DMS53 treated with DMSO at 0.1 percent for 48 hours (cell line): ENCODE measurements around the gene JAZF1.

Experiments used
- DNase-seq: peaks from one replicate; lab custom pipeline; 2025; ENCODE audit not compliant: unreplicated experiment; lab: John Stamatoyannopoulos, UW

The JAZF1 gene

GRCh38 chr7:28078036-28078901 is 102.3 kb downstream of the JAZF1 start:
- peak; percentile 61 for DNase-seq

- DNase-seq, result no peak
Observed at GRCh38 chr7:28077616-28078015, 103.0 kb downstream of the JAZF1 start.

- no peak for DNase-seq
Observed at GRCh38 chr7:28076423-28077200, 104.0 kb downstream of the JAZF1 start.

GRCh38 chr7:28075674-28076358 is 104.8 kb downstream of the JAZF1 start:
- no peak for DNase-seq

- no peak for DNase-seq
Observed at GRCh38 chr7:28072876-28073514, 107.6 kb downstream of the JAZF1 start.

- DNase-seq, result no peak
Observed at GRCh38 chr7:28071570-28071969, 109.0 kb downstream of the JAZF1 start.

- no peak for DNase-seq
Observed at GRCh38 chr7:28070297-28071055, 110.1 kb downstream of the JAZF1 start.

GRCh38 chr7:28069807-28070206 is 110.8 kb downstream of the JAZF1 start:
- no peak for DNase-seq

GRCh38 chr7:28069388-28069787 is 111.2 kb downstream of the JAZF1 start:
- no peak for DNase-seq

GRCh38 chr7:28068811-28069216 is 111.8 kb downstream of the JAZF1 start:
- DNase-seq, result no peak

GRCh38 chr7:28067171-28067570 is 113.4 kb downstream of the JAZF1 start:
- no peak for DNase-seq

GRCh38 chr7:28065721-28066285 is 114.8 kb downstream of the JAZF1 start:
- no peak for DNase-seq

- DNase-seq, result no peak
Observed at GRCh38 chr7:28065308-28065707, 115.3 kb downstream of the JAZF1 start.

GRCh38 chr7:28064437-28064836 is 116.2 kb downstream of the JAZF1 start:
- no peak for DNase-seq

- peak; percentile 89 for DNase-seq
Observed at GRCh38 chr7:28062197-28062991, 118.2 kb downstream of the JAZF1 start.

GRCh38 chr7:28061824-28062196 is 118.8 kb downstream of the JAZF1 start:
- DNase-seq, result no peak

- DNase-seq, result no peak
Observed at GRCh38 chr7:28060371-28060950, 120.1 kb downstream of the JAZF1 start.

GRCh38 chr7:28055161-28055544 is 125.4 kb downstream of the JAZF1 start:
- DNase-seq, result no peak
